ENCODE measurements around the gene COL7A1. TPM values are rescaled to one million over a fixed set of nuclear protein-coding genes. Genes with fewer than 3 reads are reported as not detected.

The COL7A1 gene
- total and polyA plus RNA-seq, 2 of the 8 experiments (the other 6 are each of a cell fraction or from before 2014, with no cell fraction given), result 10.7 to 13.9 TPM

GRCh38 chr3:48625600-48625999 is 30.5 kb upstream of the COL7A1 start:
- H3K23ac ChIP-seq (ENCODE audit: insufficient read length), result no peak overlapping the region
- CTCF ChIA-PET (ENCODE audit: partially characterized antibody), result interaction anchor here (0.6 to 5.3 kb wide), 6 partner anchors 9 to 67 kb away, joined by 4 to 49 read pairs (median 5); partner anchors contain the start of genes SLC26A6 and UQCRC1

More at GRCh38 chr3:48625600-48625999, 30.5 kb upstream of the COL7A1 start:
- Histone ChIP-seq H3K79me2 (ENCODE audit: control insufficient read depth in 1 of 2, insufficient read depth in 2 of 2, low read length in 2 of 2) (no peaks in the 10 kb centered on the region), H4K5ac (ENCODE audit: insufficient read length, low read depth, low read length) (no peak overlapping the region), H3K9ac (replicated peaks in 1 of 4; ENCODE audit: extremely low read depth in 1 of 4, low read depth in 3 of 4, low read length in 3 of 4) (no peak overlapping the region), H2BK15ac (ENCODE audit: low read length) (no peak overlapping the region), H2BK20ac (ENCODE audit: low read length) (no peak overlapping the region), H3K27me3 (replicated peaks in 1 of 4; ENCODE audit: control insufficient read depth in 3 of 4, extremely low read depth in 1 of 4, insufficient read depth in 3 of 4, low read length in 3 of 4) (no peaks in the 10 kb centered on the region), H2AK5ac (ENCODE audit: low read depth, low read length) (no peak overlapping the region), H3K23me2 (ENCODE audit: low read depth, low read length) (0 out of 2 replicates have a peak, but pooled peaks cover 2% of the 10 kb centered on the region), H3K18ac (ENCODE audit: extremely low read depth, low read length) (no peak overlapping the region), H2BK5ac (ENCODE audit: low read depth, low read length) (no peak overlapping the region), H4K8ac (ENCODE audit: extremely low read depth, insufficient read depth, low read length) (peak overlapping the region; percentile 35; the same call in 1 of the 2 replicates), H3K79me1 (ENCODE audit: low read depth, low read length) (no peaks in the 10 kb centered on the region), H2BK120ac (replicated peaks; ENCODE audit: low read depth, low read length) (no peak overlapping the region), H3K36me3 (ENCODE audit: control insufficient read depth in 2 of 4, insufficient read depth in 4 of 4, low read length in 3 of 4) (peaks cover 11 to 41% (median 17%) of the 10 kb centered on the region in 4 experiments; a peak in 7 of 8 replicates), H3K27ac (ENCODE audit: low read depth, low read length) (no peak overlapping the region), H2BK12ac (ENCODE audit: low read depth, low read length) (no peak overlapping the region), H4K91ac (replicated peaks; ENCODE audit: insufficient read length, low read length) (no peak overlapping the region), H3K14ac (ENCODE audit: insufficient read length) (no peak overlapping the region), H3K9me3 (ENCODE audit: insufficient read depth in 2 of 2, low read depth in 1 of 2, low read length in 1 of 2) (no peaks in the 10 kb centered on the region), H3K56ac (replicated peaks; ENCODE audit: insufficient read length, low read depth, low read length) (no peak overlapping the region), H3K4me1 (replicated peaks in 1 of 4; ENCODE audit: control insufficient read depth in 3 of 4, insufficient read depth in 4 of 4, low read length in 3 of 4) (peaks cover 0 to 6% (median 3%) of the 10 kb centered on the region in 4 experiments; a peak in 3 of 7 replicates), H3K4me2 (ENCODE audit: insufficient read depth in 1 of 2, low read depth in 2 of 2, low read length in 2 of 2) (no peak overlapping the region), H4K20me1 (replicated peaks in 1 of 2; ENCODE audit: control insufficient read depth in 1 of 2, insufficient read depth in 2 of 2, low read length in 2 of 2) (peaks cover 6 to 16% of the 10 kb centered on the region in 2 experiments), H2AFZ (ENCODE audit: low read length) (no peak overlapping the region), H3K4me3 (ENCODE audit: extremely low read depth in 1 of 4, insufficient read depth in 2 of 4, low read depth in 3 of 4, low read length in 4 of 4) (no peak overlapping the region), H3K4ac (replicated peaks; ENCODE audit: insufficient read length, low read depth, low read length) (no peak overlapping the region)
- 85% methylated on average over 6 of the region's 6 CpGs; no CpG with 5 or more reads in 1 of the 2 experiments for WGBS, 2 experiments (ENCODE audit: extremely low coverage in 1 of 2, insufficient coverage in 1 of 2, insufficient read length in 1 of 2, insufficient replicate concordance in 2 of 2, low coverage in 1 of 2, low lambda C conversion rate in 2 of 2, missing lambda C conversion rate in 1 of 2)
- TF ChIP-seq EP300 (IDR thresholded peaks at IDR 0.05; ENCODE audit: borderline replicate concordance in 1 of 2, low read depth in 2 of 2, low read length in 2 of 2), result no peak
- TF ChIP-seq TBP (IDR thresholded peaks at IDR 0.05; ENCODE audit: low read depth, low read length), result no peak
- TF ChIP-seq YY1 (IDR thresholded peaks at IDR 0.05; ENCODE audit: low read depth, low read length), result no peak
- TF ChIP-seq CBX5 (IDR thresholded peaks at IDR 0.05; ENCODE audit: low read depth, low read length), result no peak
- TF ChIP-seq KDM1A (IDR thresholded peaks at IDR 0.05; ENCODE audit: borderline replicate concordance, low read length), result no peak
- TF ChIP-seq MAFK (IDR thresholded peaks at IDR 0.05; ENCODE audit: low read depth, low read length), result no peak
- no peak for TF ChIP-seq RAD21 (IDR thresholded peaks at IDR 0.05 in 1 of 2, conservative IDR thresholded peaks at IDR 0.05 in 1 of 2; ENCODE audit: low read depth in 2 of 2, low read length in 2 of 2)
- TF ChIP-seq EGR1 (IDR thresholded peaks at IDR 0.05; ENCODE audit: borderline replicate concordance, low read depth, low read length), result no peak
- no peak for TF ChIP-seq RBBP5 (IDR thresholded peaks at IDR 0.05; ENCODE audit: borderline replicate concordance, low read depth, low read length)
- TF ChIP-seq POU5F1 (IDR thresholded peaks at IDR 0.05; ENCODE audit: low read depth, low read length), result no peak
- no peak for TF ChIP-seq SP4 (IDR thresholded peaks at IDR 0.05; ENCODE audit: low read length)
- no peak for TF ChIP-seq ASH2L (IDR thresholded peaks at IDR 0.05; ENCODE audit: low read length)
- POLR2A ChIA-PET (ENCODE audit: partially characterized antibody), result interaction anchor here (1.0 to 7.9 kb wide), 6 partner anchors 8 to 38 kb away, joined by 3 to 75 read pairs (median 16); partner anchors contain the start of genes CELSR3, SLC26A6 and UQCRC1
- FAIRE-seq (no peak), DNase-seq (ENCODE audit: low read depth in 1 of 2, low spot score in 2 of 2) (no peak)

All from H1 (cell line).